LoVo (cell line): ENCODE results near the gene FETUB.
"Not testable (repeated sequence)": the region's sequence is repeated elsewhere in the genome, so short reads cannot be mapped to it uniquely, and the experiment has no call there.

Source experiments
- DNase-seq: peaks from one replicate; pipeline ENCODE4 v3.0.0-alpha.2; 2016; ENCODE audit warnings: low spot score

Gene FETUB

GRCh38 chr3:186679151-186679550 lies 39.0 kb downstream of the FETUB start:
- no peak for DNase-seq

GRCh38 chr3:186680869-186681268 lies 40.7 kb downstream of the FETUB start:
- no peak for DNase-seq

DNA sequence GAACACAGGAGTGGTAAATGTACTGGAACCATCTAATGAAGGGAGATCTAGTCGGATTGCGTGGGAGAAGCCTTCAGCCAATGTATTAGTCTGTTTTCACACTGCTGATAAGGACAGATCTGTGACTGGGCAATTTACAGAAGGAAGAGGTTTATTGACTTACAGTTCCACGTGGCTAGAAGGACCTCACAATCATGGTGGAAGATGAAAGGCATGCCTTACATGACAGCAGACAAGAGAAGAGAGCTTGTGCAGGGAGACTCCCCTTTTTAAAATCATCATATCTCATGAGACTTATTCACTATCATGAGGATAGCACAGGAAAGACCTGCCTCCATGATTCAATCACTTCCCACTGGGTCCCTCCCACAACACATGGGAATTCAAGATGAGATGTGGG lies 42.6 kb downstream of the FETUB start:
- DNase-seq = no peak

- no peak for DNase-seq
Measured at GRCh38 chr3:186683979-186684378, 43.8 kb downstream of the FETUB start.

- not testable (repeated sequence) for DNase-seq
Measured at GRCh38 chr3:186686475-186686874, 46.3 kb downstream of the FETUB start.

DNA sequence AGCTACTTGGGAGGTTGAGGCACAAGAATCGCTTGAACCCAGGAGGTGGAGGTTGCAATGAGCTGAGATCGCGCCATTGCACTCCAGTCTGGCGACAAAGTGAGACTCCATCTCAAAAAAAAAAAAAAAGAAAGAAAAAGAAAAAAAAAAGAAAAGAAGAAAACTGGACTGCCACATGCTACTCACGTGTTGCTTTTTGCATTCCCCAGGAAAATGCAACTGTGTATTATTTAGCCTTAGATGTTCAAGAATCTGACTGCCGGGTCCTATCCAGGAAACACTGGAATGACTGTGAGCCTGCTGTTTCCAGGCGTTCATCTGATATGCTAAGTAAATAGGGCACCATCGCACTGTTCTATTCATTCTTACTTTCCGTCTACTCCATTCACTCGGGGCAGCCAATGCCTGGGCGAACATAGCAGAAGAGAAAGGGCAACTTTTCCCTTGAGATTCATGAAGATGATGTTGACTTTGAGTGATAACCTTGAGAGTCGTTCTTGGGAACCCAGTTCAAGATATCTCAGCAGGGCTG lies 47.0 kb downstream of the FETUB start:
- DNase-seq = no peak

DNA sequence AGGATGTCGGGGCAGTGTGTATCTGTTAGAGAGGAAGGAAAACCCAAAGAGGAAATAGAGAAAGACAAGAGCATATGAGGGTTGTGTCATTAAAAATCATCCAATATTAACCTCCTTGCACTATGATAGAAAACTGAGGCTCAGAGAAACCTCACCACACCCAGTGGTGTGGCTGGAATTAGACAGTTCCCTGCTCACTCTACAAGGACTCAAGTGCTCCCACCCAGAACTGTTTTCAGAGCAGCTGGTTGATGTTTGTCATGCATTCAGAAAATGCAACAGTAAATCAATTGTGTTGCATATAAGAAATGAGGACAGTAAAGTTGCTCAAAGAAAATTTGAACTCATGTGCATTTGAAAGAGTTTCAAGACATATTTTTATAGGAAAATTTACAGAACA lies 50.1 kb downstream of the FETUB start:
- DNase-seq = not testable (repeated sequence)

DNA sequence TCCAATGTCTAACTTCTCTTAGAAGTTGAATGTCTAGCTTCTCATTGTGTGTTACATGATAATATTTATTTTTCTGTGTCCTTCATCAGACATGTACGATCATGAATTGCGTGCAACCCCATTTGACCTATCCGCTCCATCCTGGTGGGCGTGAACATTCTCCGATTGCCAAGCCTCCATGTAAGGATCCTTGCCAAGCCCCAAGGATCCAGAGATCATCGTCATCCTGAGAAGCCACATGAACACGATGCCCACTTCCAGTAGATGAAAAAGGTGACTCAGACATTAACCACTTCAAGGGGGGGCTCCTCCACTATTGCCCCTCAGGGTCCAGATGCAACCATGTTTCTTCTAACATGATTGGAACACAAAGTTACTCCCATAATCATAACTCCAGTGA lies 51.5 kb downstream of the FETUB start:
- no peak for DNase-seq

DNA sequence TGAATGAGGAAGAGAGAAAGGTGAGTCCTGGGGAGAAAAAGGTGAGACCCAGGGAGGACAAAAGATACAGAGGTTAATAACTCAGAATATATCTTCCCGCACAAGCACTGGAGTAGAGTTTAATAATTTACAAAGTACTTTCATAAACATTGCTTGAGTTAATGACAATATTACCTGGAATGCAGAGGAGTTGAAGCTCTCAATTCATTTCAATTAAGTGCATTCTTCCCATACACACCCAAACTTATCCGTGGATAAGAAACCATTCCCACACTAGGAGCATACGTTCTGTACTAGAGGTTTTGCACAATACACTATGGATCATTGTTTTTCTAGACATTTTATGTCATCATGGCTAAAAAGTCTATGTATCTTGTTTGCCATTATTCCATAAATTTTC lies 53.6 kb downstream of the FETUB start:
- DNase-seq = no peak

DNA sequence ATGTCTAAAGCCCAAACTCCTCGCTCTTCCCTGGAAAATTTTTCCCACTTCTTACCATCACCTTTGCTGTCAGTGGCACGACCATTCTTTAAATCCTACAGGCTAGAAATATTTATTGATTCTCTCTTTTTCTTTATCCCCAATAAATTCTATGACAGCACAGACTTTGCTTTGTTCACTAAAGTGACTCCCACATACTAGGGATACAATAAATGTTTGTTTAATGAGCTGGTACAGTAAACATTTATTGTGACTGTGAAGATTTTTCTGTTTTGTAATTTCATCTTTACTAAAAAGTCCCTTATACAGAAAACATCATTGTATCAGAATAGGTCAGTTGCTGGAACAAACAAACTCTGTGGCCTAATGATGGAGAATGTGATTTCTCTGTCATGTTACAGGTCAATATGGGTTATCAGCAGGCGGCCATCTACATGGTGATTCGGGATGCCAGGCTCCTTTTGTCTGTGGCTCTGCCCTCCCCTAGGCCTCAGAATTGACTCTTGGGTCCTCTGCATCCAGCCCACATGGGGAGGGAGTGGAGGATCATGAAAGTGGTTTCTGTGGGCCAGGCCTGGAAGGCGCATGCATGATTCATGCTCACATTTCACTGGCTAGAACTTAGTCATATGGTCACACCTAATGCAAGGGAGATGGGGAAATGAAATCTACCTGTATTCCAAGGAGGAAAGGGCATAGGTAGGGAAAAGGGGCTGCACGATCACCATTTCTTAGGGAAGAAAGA lies 54.3 kb downstream of the FETUB start:
- DNase-seq = no peak

DNA sequence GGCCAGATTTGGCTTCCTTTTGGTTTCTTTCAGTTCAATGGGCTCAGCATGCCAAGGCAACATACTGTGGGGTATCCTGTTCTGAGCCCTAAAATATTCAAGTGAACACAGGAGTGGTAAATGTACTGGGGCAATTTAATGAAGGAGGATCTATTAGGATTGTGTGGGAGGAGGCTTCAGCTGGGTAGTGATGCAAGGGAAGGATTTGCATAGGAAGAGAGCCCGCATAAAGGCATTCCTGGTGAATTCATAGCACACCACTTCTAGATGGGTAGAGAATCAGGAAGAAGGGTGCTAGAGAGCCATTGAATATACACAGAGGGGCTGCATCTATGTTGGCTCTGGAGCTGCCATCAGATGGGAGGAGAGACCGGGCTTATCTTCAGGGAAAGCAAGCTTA lies 56.3 kb downstream of the FETUB start:
- no peak for DNase-seq

DNA sequence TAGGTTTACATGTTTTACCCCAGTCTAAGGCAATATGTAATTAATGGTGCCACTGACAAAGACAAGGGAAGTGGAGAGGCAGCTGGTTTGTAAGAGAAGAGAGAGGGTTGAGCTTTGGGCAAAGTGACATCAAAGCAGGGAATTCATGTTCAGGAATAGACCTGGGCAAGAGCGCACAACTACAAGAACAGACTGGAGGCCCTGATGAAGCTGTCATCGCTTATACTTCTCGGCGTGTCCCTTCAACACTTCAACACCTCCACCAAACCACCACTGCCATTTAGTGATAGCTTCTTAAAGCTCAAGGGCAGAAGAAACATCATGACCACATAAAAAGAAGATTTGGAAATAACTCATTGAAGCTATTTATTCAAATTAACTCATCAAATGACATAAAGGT lies 57.3 kb downstream of the FETUB start:
- DNase-seq = no peak

DNA sequence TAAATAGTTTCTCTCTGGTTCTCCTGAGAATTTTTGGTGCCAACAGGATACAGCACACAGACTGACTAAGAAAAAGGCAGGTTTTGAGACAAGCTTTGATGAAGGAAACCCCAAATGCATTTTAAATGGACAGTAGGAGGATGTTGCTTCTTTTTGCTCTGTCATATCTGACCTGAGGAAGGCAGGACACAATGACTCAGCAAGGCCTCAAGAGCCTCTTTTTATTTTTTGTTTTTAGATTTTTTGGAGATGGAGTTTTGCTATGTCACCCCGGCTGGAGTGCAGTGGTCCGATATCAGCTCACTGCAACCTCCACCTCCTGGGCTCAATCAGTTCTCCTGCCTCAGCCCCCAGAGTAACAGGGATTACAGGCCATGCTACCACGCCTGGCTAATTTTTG lies 60.1 kb downstream of the FETUB start:
- no peak for DNase-seq

GRCh38 chr3:186702451-186702850 lies 62.3 kb downstream of the FETUB start:
- DNase-seq = not testable (repeated sequence)
